Stimulated activated CD4-positive, alpha-beta T cell treated with anti-CD3 and anti-CD28 coated beads, Interleukin-4, amount 100 ng/mL, for 24 hours (primary cell): ENCODE data around the gene BLTP3B.
"Not testable (repeated sequence)": the region's sequence is repeated elsewhere in the genome, so short reads cannot be mapped to it uniquely, and the experiment has no call there.

Source experiments
- DNase-seq: peaks from one replicate; pipeline ENCODE4 v3.0.0-alpha.2; 2020

The BLTP3B gene

GRCh38 chr12:100142851-100143559, at the start of gene BLTP3B:
TSS of gene BLTP3B (minus strand) at chr12:100142874. CDS start at chr12:100142635, 239 bp downstream.
- peak; percentile 92 for DNase-seq

GRCh38 chr12:100189636-100190394, 47.1 kb upstream of the BLTP3B start:
- DNase-seq = no peak

- DNase-seq = not testable (repeated sequence)
Measured at GRCh38 chr12:100188888-100189635, 46.4 kb upstream of the BLTP3B start.

GRCh38 chr12:100187857-100188519, 45.3 kb upstream of the BLTP3B start:
- no peak for DNase-seq

- DNase-seq = no peak
Measured at GRCh38 chr12:100187068-100187467, 44.4 kb upstream of the BLTP3B start.

DNA sequence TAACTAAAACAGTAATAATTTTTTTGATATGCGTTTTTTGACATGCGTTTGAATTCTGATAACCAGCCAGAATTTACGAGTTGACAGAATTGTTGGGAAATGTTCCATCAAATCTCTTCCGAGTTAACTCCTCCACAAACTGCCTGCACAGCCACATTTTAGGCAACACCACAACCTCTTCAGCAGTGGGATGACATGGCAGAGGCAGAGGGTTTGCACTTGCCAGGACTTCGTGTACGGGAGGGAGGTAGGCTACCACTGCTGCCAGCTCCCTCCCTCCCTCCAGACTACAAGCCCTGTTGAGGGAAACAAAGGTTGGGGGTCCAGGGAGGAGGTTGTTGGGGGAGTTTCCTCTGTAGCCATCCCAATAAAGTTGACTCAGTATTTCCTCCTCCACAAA, 43.4 kb upstream of the BLTP3B start:
- DNase-seq = no peak

DNA sequence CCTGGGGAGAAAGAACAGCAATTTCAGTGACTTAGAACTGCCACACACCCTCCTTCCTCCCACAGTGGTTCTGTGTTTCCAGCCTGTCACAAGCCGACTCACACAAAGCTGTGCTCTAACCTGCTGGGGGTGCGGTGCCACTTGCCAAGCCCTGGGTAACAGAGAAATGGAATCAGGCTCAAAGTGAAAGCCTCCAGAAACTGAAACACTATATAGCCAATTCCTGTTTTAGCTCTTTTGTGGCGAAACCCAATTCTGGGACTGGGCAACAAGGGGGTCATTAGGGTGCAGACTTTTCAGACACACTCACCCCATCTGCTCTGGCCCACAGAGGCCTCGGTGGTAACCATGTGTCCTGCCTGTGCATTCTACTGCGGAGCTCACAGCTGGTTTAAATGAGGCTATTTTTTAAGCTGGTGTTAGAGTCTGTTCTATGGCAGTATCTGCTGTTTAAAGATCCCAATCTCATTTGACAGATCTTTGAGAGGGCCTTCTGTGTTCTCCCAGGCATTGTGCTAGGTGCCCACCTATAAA, 42.8 kb upstream of the BLTP3B start:
- DNase-seq = no peak

DNA sequence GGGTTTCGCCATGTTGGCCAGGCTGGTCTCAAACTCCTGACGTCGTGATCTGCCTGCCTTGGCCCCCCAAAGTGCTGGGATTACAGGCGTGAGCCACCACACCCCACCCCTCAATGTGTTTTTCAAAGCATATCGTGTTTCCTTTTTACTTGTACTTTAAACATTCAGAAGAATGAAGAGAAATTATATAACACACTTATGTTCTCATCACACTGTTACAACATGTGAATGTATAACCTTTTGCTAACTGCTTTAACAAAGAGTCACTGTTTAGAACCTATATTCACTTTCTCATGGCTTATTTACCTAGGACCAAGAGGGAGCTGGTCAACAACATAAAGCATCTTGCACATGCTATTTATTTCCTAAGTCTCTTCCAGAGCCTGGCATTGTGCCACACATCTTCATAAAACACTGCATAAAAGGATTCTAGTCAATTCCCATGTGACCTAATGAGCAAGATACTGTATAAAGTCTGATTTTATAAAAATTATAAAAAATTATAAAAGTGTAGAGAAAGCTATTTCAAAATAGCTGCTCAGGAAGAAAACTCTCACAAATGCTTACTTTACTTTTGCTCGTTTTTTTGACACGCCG, 42.0 kb upstream of the BLTP3B start:
- no peak for DNase-seq

GRCh38 chr12:100179252-100179651, 36.6 kb upstream of the BLTP3B start:
- DNase-seq = no peak

- not testable (repeated sequence) for DNase-seq
Measured at GRCh38 chr12:100176493-100176892, 33.8 kb upstream of the BLTP3B start.

DNA sequence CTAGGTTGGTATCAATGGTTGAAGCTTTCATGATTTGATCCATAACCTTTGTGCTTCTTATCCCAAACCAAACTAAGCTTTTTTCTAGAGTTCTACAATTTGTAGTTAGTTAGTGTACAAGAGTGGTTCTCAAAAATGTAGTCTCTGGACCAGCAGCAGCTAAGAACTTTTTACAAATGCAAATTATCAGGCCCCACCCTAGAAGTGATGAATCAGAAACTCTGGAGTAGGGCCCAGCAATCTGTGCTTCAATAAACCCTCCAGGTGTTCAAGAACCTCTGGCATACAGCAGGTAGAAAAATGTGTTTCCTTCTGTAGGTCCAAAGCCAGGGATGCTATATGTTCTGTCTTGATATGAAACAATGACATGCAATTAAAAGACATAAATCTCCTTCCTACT, 31.8 kb upstream of the BLTP3B start:
- no peak for DNase-seq

DNA sequence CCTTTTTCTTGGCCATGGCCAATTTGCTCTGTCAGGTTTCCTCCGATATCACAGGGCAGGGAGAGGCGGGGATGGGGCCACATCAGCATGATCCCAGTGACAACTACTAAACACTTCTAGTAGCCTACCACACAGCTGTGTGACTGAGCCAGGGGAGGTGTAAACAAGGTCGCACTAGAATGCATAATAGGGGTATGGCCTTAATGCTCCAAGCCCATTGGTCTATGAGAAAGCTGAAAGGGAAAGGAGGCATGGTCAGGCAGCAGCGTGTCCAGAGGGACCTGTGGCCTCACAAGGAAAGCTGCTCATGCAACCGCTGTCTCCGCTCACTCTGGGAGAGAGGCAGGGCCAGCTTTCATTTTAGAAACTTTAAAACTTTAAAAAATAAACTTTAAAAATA, 30.4 kb upstream of the BLTP3B start:
- DNase-seq = no peak

- no peak for DNase-seq
Measured at GRCh38 chr12:100171248-100171647, 28.6 kb upstream of the BLTP3B start.

- no peak for DNase-seq
Measured at GRCh38 chr12:100170313-100170858, 27.7 kb upstream of the BLTP3B start.

- DNase-seq = no peak
Measured at GRCh38 chr12:100169345-100169744, 26.7 kb upstream of the BLTP3B start.

GRCh38 chr12:100168562-100168961, 25.9 kb upstream of the BLTP3B start:
- no peak for DNase-seq

DNA sequence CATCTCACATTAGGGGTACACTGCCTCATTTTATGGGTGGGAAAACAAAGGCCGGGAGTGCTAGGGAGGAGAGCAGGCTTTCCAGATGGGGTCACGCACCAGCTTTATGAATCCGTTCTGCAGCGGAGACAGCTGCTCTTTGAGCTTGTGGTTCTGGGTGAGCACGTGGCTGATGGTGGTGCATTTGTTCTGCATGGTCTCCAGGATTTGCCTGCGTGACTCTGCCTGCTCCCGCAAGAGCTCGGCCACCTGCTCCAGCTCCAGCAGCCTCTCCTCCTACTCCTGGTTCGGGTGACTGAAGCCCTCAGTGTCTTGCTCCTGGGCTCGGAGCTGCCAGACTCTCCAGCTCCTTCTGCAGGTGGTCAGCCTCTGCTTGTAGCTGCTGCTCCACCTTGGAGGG, 23.6 kb upstream of the BLTP3B start:
- DNase-seq = no peak

DNA sequence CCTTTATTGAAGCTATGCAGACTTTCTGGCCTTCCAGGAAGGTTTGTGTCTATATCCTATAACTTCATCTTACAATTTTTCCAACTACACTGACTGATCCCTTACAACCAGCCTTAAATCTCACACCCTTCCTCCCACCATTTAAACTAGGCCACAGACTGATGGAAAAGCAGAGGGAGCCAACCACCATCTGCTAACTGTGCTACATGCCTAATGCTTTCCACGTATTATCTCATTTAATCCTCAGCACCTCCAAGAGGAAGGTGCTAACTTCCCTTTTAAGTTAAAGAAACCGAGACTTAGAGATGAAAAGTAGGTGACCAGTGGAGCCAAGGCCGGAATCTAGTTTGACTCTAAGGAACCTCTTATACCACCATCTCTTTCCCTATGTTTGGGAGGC, 22.7 kb upstream of the BLTP3B start:
- no peak for DNase-seq

DNA sequence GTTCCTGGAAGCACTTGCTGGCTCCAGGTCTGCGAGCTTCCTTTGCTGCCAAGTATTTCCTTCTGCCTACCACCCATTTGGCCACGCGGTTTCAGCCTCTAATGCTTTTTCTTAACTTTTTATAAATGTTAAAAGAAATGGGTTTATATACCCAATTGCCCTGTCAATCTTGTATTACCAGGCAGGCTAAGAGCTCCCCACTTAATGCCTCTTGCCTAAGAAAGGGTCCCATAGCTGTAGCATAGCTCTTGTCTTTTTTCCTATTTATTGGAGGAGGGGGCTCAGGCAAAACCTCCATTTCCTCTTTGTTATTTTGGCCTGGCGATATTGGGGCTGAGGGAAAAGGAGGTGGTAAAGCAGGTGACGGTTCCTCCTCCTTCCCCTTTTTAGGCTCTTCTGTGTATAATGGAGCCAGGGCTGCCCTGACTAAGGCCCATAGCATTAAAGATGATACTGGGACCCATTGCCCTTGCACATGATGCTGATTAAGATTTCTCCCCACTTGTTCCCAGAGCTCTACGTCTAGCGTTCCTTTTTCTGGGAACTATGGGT, 21.6 kb upstream of the BLTP3B start:
- DNase-seq = no peak

GRCh38 chr12:100163416-100164152, 20.9 kb upstream of the BLTP3B start:
- DNase-seq = peak; percentile 71
